ENCODE data around the gene MYLK.

MYLK gene

DNA sequence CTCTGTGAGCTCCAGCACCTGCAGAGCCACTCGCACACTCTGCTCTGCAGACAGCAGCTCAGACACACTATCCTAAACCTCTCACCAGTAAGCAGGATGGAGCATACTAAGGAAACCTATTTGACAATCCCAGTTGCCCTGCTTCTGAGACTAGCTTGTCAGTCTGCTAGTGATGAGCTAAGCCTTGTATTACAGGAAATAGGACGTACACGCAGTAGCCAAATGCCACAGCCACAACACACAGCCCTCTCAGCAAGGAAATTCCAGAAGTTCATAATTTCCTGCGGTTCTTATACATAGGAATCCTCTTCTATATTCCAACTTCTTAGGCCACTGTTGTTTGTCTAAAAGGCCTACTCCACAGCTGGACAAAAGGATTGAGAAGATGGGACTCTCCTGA lies 74.5 kb downstream of the MYLK start:
- no peaks in the 10 kb centered on the region for H3K9me3 Mint-ChIP-seq

DNA sequence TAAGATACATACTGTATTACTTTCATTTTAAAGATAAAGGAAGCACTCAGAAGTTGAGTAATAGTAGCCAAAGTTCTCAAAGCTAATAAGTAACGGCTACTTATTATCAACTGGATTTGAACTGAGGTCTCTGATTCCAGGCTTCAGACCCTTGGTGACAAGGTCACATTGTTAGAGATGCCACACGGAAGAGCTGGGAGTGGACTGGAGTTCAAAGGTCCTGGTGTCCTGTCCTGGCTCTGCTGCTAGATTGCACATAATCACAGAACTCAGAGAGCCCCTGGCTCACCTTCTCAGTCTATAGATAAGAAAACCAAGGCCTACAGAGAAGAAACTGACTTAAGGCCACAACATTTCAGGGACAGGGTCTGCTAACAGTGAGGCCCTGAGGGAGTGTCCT lies 75.3 kb downstream of the MYLK start:
- ATAC-seq (replicated peaks; ENCODE audit: extremely low read depth, poor library complexity, severe bottlenecking) (no peak), DNase-seq (ENCODE audit: low spot score in 2 of 2) (no peak)
- no peak overlapping the region for H3K4me3 Mint-ChIP-seq
- no peaks in the 10 kb centered on the region for H3K9me3 Mint-ChIP-seq
- no peak overlapping the region for H3K27ac Mint-ChIP-seq (ENCODE audit: low read depth)
- no peaks in the 10 kb centered on the region for H3K36me3 Mint-ChIP-seq (ENCODE audit: insufficient read depth)
- peaks cover 4% of the 10 kb centered on the region for H3K27me3 Mint-ChIP-seq
- H3K4me1 Mint-ChIP-seq = no peaks in the 10 kb centered on the region

More for the DNA sequence above, 74.5 kb downstream of the MYLK start:
- ATAC-seq (replicated peaks; ENCODE audit: extremely low read depth, poor library complexity, severe bottlenecking) = no peak
- DNase-seq (ENCODE audit: low spot score in 2 of 2) = no peak
- H3K27me3 Mint-ChIP-seq = peaks cover under 1% of the 10 kb centered on the region
- H3K36me3 Mint-ChIP-seq (ENCODE audit: insufficient read depth) = no peaks in the 10 kb centered on the region
- no peaks in the 10 kb centered on the region for H3K4me1 Mint-ChIP-seq
- H3K4me3 Mint-ChIP-seq = no peak overlapping the region
- H3K27ac Mint-ChIP-seq (ENCODE audit: low read depth) = no peak overlapping the region

DNA sequence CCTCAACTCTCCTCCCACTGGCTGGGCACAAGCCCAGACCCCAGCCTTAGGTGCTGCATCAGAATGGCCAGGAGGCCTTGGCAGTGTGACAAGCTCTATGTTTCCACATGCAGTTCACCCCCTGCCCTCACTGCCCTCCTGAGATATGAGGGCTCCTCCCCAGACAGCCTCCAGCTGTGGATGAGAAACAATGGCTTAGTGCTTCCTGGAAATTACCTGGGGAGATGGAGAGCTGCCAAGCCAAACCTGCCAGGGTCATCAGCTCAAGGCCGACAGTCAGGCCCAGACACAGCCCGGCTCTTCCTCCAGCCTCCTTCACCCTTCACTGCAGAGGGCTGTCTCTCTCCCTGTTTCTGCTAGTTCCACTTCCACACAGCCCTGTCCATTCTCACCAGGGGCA lies 76.3 kb downstream of the MYLK start:
- Mint-ChIP-seq H3K27me3 (peaks cover 14% of the 10 kb centered on the region), H3K4me3 (no peak overlapping the region), H3K36me3 (ENCODE audit: insufficient read depth) (no peaks in the 10 kb centered on the region), H3K27ac (ENCODE audit: low read depth) (no peak overlapping the region), H3K9me3 (no peaks in the 10 kb centered on the region), H3K4me1 (no peaks in the 10 kb centered on the region)
- ATAC-seq (replicated peaks; ENCODE audit: extremely low read depth, poor library complexity, severe bottlenecking) (no peak), DNase-seq (ENCODE audit: low spot score in 2 of 2) (no peak)

DNA sequence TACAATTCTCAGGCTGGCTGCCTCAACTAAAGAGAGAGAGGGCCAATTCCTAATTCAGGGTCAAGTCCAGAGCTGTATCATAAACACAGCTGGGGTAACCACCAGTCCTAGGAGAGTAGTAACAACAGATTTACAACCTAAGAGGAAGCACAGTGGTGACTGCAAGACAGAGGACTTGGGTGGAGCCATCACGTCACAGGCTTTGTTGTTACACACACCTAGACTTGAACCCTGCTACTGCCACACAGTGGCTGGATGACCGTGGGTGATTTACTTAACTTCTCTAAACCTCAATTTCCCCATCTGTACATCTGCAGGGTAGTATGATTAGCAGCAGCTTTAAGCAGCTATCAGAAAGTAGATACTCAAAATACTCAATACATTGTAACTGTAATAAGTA lies 78.6 kb downstream of the MYLK start:
- H3K9me3 Mint-ChIP-seq = no peaks in the 10 kb centered on the region
- no peak overlapping the region for H3K27ac Mint-ChIP-seq (ENCODE audit: low read depth)
- no peaks in the 10 kb centered on the region for H3K36me3 Mint-ChIP-seq (ENCODE audit: insufficient read depth)
- ATAC-seq (replicated peaks; ENCODE audit: extremely low read depth, poor library complexity, severe bottlenecking) (no peak), DNase-seq (ENCODE audit: low spot score in 2 of 2) (no peak)
- H3K4me3 Mint-ChIP-seq = no peak overlapping the region
- H3K4me1 Mint-ChIP-seq = no peaks in the 10 kb centered on the region
- H3K27me3 Mint-ChIP-seq = peaks cover 25% of the 10 kb centered on the region

DNA sequence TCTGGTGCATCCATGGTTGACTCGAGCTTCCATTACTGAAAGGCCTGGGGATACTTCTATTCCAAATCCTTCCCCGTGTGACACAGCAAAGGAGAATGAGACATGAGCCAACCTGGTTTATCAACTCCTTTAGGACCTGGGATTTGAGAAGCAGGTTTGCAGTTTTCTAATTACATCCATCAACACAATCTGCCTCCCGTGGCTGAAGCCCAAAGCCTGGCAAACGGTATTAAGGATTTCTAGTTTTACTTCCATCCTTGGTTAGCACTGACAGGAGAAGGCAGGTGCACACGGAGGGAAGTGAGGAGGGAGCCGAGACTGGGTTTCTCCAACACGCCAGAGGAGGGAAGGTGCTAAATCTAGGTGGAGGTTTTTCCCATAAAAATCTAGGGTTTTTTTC lies 79.0 kb downstream of the MYLK start:
- ATAC-seq (replicated peaks; ENCODE audit: extremely low read depth, poor library complexity, severe bottlenecking) = no peak
- DNase-seq (ENCODE audit: low spot score in 2 of 2) = no peak
- Mint-ChIP-seq H3K9me3 (no peaks in the 10 kb centered on the region), H3K27ac (ENCODE audit: low read depth) (no peak overlapping the region), H3K27me3 (peaks cover 25% of the 10 kb centered on the region), H3K36me3 (ENCODE audit: insufficient read depth) (no peaks in the 10 kb centered on the region), H3K4me1 (no peaks in the 10 kb centered on the region), H3K4me3 (no peak overlapping the region)

DNA sequence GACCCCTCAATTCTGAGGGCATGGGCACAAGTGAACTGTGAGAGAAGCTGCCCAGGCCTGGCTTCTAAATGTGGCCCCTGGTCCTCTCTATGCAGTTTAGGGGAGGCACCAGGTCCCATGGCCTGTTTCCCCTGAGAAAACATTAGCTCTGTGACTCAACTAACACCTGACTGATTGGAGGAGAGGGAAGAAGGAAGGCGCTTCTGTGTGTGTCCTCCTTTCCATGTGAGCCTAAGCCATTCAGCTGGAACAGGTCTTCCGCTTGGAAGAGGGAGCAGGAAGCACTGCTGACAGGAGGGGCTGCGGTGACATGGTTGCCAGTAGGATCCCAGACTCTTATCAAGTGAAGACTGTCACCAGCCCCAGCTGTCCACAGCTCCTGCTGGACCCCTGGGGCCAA lies 79.5 kb downstream of the MYLK start:
- no peak for DNase-seq (ENCODE audit: low spot score in 2 of 2)
- no peak overlapping the region for H3K27ac Mint-ChIP-seq (ENCODE audit: low read depth)
- no peak overlapping the region for H3K4me3 Mint-ChIP-seq
- no peaks in the 10 kb centered on the region for H3K9me3 Mint-ChIP-seq
- no peak for ATAC-seq (replicated peaks; ENCODE audit: extremely low read depth, poor library complexity, severe bottlenecking)
- H3K4me1 Mint-ChIP-seq = no peaks in the 10 kb centered on the region
- H3K36me3 Mint-ChIP-seq (ENCODE audit: insufficient read depth) = no peaks in the 10 kb centered on the region
- H3K27me3 Mint-ChIP-seq = peaks cover 25% of the 10 kb centered on the region

DNA sequence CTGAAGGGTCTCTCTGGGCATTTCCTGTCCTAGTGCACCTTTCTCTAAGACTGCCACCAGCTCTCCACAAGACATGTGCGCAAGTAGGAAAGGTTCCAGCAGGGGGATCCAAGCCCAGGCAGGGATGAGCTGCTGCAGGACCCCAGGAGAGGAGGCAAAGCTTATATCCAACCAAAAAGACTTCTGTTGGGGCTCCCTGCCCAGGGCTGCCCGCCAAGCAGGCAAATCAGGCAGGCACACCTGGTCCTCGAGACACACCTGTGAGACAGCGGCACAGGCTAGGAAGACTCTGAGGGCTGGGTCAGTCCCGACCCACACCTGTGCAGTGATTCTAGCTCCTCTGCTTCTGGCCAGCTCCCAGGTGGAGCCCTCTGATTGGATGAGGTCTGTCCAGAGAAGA lies 80.6 kb downstream of the MYLK start:
- DNase-seq (ENCODE audit: low spot score in 2 of 2) (no peak), ATAC-seq (replicated peaks; ENCODE audit: extremely low read depth, poor library complexity, severe bottlenecking) (no peak)
- no peaks in the 10 kb centered on the region for H3K4me1 Mint-ChIP-seq
- no peaks in the 10 kb centered on the region for H3K9me3 Mint-ChIP-seq
- H3K4me3 Mint-ChIP-seq = no peak overlapping the region
- H3K27ac Mint-ChIP-seq (ENCODE audit: low read depth) = no peak overlapping the region
- H3K27me3 Mint-ChIP-seq = peaks cover 30% of the 10 kb centered on the region
- H3K36me3 Mint-ChIP-seq (ENCODE audit: insufficient read depth) = no peaks in the 10 kb centered on the region

DNA sequence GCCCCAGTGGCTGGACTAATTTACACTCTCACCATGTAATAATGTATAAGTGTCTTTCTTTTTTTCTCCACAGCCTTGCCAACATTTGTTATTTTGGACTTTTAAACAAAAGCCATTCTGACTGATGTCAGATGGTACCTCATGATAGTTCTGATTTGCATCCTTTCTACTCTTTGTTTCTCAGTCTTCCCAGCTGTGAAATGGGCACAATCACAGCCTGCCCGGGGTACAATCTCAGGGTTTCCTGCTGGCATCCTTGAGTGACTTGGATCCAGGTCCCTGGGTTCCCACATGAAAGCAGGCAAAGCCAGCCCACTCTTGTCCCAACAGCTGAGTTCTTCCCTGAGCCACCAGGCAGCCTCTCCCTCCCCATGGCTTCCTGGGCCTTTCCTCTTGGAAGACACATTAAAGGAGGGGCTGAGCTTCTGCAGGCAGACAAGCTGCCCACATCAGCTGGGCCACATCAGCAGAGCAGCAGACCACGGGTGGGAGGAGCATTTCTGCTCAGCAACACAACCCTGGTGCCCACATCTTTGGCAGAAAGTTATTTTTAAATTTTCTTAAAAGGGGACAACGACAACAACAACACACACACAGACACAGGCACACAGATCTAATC lies 82.0 kb downstream of the MYLK start:
- Mint-ChIP-seq H3K4me1 (no peaks in the 10 kb centered on the region), H3K4me3 (no peak overlapping the region), H3K27me3 (peaks cover 36% of the 10 kb centered on the region), H3K27ac (ENCODE audit: low read depth) (no peak overlapping the region), H3K36me3 (ENCODE audit: insufficient read depth) (no peaks in the 10 kb centered on the region), H3K9me3 (no peaks in the 10 kb centered on the region)
- no peak for ATAC-seq (replicated peaks; ENCODE audit: extremely low read depth, poor library complexity, severe bottlenecking)
- no peak for DNase-seq (ENCODE audit: low spot score in 2 of 2)

DNA sequence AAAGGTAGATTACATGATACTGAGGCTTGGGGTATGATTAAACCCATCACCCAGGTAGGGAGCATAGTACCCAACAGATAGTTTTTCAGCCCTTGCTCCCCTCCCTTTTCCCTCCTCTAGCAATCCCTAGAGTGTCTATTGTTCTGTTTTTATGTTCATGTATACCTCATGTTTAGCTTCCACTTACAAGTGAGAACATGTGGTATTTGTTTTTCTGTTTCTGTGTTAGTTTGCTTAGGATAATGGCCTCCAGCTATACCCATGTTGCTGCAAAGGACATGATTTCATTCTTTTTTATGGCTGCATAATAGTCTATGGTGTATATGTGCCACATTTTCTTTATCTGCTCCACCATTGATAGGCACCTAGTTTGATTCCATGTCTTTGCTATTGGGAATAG lies 82.7 kb downstream of the MYLK start:
- H3K4me3 Mint-ChIP-seq = no peak overlapping the region
- H3K27me3 Mint-ChIP-seq = peaks cover 36% of the 10 kb centered on the region
- no peak for ATAC-seq (replicated peaks; ENCODE audit: extremely low read depth, poor library complexity, severe bottlenecking)
- no peak overlapping the region for H3K27ac Mint-ChIP-seq (ENCODE audit: low read depth)
- H3K4me1 Mint-ChIP-seq = no peaks in the 10 kb centered on the region
- no peak for DNase-seq (ENCODE audit: low spot score in 2 of 2)
- H3K36me3 Mint-ChIP-seq (ENCODE audit: insufficient read depth) = no peaks in the 10 kb centered on the region
- H3K9me3 Mint-ChIP-seq = no peaks in the 10 kb centered on the region

DNA sequence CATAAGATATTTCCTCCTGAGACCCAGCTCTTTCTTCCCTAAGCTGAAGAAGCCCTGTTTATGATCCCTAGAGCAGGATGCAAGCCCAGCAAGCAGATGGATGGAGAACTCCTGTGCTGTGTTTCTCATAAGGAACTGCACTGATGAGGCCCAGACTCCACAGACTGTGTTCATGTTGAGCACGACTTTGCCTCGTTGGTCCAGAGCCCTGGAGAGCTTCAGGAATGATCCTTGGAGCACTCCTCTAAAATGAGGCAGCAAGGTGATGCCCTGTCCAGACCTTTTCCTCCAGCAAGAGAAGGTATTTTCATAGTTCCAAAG lies 83.8 kb downstream of the MYLK start:
- Mint-ChIP-seq H3K27me3 (peaks cover 39% of the 10 kb centered on the region), H3K4me3 (no peak overlapping the region), H3K36me3 (ENCODE audit: insufficient read depth) (no peaks in the 10 kb centered on the region), H3K27ac (ENCODE audit: low read depth) (no peak overlapping the region), H3K9me3 (no peaks in the 10 kb centered on the region), H3K4me1 (no peaks in the 10 kb centered on the region)
- DNase-seq (ENCODE audit: low spot score in 2 of 2) (no peak), ATAC-seq (replicated peaks; ENCODE audit: extremely low read depth, poor library complexity, severe bottlenecking) (no peak)

DNA sequence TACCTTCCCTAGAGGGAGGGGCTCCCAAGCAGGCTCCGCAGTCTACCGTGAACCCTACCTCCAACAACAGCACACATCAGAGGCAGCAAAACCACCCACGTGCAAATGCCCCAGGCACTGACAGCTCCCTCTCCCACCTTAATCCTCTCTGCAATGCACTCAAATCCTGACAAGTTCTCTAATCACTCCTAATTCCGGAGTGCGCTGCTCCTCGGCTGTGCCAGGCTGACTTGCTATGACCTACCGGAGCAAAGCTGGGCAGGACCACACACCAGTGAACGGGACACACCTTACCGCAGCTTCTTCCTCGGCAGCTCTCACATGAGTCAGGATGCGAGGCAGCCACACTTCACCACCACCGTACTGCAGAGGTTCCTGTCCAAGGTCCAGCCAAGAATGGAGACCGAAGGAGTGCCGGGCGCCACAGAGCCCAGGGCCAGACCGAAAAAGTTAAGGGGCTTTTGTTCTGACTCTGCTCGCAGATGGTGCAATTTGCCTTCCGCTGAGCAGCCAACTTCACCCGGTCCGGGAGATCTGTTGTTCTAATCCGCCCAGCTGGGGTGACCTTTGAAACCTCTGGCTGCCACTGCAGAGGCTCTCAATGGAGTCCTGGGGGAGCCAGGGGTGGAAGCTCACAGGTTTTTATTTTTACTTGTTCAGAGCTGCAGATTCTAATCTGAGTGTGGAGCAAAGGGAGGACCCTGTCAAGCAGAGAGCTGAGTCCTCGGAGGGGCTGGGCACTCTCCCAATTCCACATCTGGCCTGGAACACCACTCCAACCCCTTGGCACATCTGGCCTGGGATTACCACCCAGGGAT lies 84.4 kb downstream of the MYLK start:
- no peaks in the 10 kb centered on the region for H3K36me3 Mint-ChIP-seq (ENCODE audit: insufficient read depth)
- peaks cover 45% of the 10 kb centered on the region for H3K27me3 Mint-ChIP-seq
- H3K9me3 Mint-ChIP-seq = no peaks in the 10 kb centered on the region
- H3K4me1 Mint-ChIP-seq = no peaks in the 10 kb centered on the region
- DNase-seq (ENCODE audit: low spot score in 2 of 2) (no peak), ATAC-seq (replicated peaks; ENCODE audit: extremely low read depth, poor library complexity, severe bottlenecking) (no peak)
- H3K27ac Mint-ChIP-seq (ENCODE audit: low read depth) = no peak overlapping the region
- H3K4me3 Mint-ChIP-seq = no peak overlapping the region

DNA sequence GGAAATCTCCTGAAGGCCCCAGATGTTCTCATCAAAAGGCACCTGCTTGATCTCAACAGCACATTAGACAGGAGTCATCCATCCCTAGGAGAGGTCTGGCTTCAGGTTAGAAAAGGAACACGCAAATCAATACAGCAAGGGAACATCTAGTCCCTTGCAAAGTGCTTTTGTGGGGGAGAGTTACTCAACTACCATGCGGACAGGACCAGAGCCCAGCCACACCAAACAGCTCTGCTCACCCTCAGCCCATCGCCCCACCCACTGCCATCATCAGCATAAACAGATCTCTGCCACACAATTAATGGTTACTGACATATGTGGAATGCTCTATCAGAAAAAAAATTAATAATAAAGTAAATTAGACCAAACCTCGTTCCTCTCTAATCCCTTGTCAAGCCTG lies 85.6 kb downstream of the MYLK start:
- no peaks in the 10 kb centered on the region for H3K9me3 Mint-ChIP-seq
- peaks cover 50% of the 10 kb centered on the region for H3K27me3 Mint-ChIP-seq
- DNase-seq (ENCODE audit: low spot score in 2 of 2) = no peak
- no peaks in the 10 kb centered on the region for H3K4me1 Mint-ChIP-seq
- ATAC-seq (replicated peaks; ENCODE audit: extremely low read depth, poor library complexity, severe bottlenecking) = no peak
- H3K36me3 Mint-ChIP-seq (ENCODE audit: insufficient read depth) = peaks cover 2% of the 10 kb centered on the region
- H3K27ac Mint-ChIP-seq (ENCODE audit: low read depth) = no peak overlapping the region
- H3K4me3 Mint-ChIP-seq = no peak overlapping the region

DNA sequence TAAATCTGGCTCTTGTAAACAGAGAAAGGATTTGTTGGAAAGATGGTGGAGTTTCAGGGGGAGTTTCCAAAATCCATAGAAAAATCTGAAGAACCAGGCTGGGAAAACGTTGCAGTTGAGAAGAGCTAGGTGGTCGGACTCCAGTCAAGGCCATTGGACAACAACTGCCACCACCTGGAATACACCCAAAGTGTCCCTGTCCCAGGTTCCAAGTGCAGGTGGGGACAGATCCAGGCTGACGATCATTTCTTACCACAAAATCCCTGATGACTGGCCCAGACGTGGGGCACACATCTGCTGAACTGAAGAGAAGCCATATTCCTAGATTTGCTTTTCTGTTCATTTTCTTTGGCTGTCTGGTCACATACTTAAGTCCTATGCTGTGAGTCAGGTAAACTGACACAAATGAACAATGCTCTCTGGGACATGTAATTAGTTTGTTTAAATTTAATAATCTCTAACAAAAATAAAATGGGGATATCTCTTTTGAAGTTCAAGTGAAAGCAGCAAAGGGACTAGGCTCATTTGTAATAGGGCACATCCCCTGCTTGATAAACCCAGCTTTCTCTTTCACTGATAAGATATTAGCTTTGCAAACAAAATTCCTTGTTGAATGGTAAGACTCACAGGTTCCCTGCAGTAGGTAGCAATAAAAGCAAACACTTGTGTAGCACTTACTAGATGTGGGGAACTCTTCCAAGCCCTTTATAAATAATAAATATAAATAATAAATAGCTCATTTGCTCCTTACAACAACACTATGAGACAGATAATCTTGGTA lies 88.5 kb downstream of the MYLK start:
- no peaks in the 10 kb centered on the region for H3K9me3 Mint-ChIP-seq
- peaks cover 2% of the 10 kb centered on the region for H3K36me3 Mint-ChIP-seq (ENCODE audit: insufficient read depth)
- no peak overlapping the region for H3K4me3 Mint-ChIP-seq
- ATAC-seq (replicated peaks; ENCODE audit: extremely low read depth, poor library complexity, severe bottlenecking) (no peak), DNase-seq (ENCODE audit: low spot score in 2 of 2) (no peak)
- H3K27ac Mint-ChIP-seq (ENCODE audit: low read depth) = no peak overlapping the region
- H3K27me3 Mint-ChIP-seq = peaks cover 52% of the 10 kb centered on the region
- no peaks in the 10 kb centered on the region for H3K4me1 Mint-ChIP-seq

All from central memory CD8-positive, alpha-beta T cell (primary cell).